HFF-Myc (cell line): ENCODE measurements around the gene TPRN.

ENCODE experiments used
- DNase-seq: peaks from one replicate; pipeline ENCODE4 v3.0.0-alpha.2; 2011; ENCODE audit warnings: low read depth; ENCODE audit errors: extremely low read depth
- H3K4me3 ChIP-seq: replicated peaks from 2 replicates; pipeline ENCODE4 v1.5.1; 2011; ENCODE audit warnings: low read depth, mild to moderate bottlenecking, control low read depth, low read length
- TF ChIP-seq, protein P1 (sequence below): IDR thresholded peaks from 2 replicates; pipeline ENCODE4 v1.5.1; 2012; ENCODE audit warnings: mild to moderate bottlenecking, low read depth, low read length, control low read depth; ENCODE audit errors: missing control alignments

The TPRN gene

DNA sequence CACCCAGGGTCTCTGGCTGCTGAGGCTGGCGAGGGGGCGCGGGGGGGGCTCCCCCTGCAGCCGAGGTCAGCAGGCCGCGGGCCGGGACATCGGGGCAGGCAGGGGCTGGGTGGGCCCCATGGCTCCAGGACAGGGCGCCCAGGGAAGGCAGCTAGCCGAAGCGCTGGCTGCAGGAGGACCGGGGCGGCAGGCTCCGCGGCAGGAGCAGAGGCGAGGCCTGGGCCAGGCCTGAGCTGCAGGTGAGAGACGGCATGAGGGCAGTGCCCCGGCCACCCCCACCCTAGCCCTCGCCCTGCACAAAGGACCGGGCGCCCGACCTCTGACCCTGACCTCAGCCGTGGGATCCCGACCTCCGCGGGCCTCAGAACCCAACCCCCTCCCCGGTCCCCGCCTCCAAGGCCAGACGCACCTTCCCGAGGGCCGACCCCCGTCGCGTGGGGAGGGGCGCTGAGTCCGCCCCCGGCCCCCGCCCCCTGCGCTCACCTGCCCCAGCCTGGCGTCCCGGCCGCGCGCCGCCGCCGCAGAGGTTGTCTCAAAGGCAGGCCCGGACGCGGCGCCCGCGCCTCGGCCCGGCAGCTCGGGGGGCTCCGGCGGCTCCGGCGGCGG, 21.1 kb upstream of the TPRN start:
- TF ChIP-seq, protein P1, sequence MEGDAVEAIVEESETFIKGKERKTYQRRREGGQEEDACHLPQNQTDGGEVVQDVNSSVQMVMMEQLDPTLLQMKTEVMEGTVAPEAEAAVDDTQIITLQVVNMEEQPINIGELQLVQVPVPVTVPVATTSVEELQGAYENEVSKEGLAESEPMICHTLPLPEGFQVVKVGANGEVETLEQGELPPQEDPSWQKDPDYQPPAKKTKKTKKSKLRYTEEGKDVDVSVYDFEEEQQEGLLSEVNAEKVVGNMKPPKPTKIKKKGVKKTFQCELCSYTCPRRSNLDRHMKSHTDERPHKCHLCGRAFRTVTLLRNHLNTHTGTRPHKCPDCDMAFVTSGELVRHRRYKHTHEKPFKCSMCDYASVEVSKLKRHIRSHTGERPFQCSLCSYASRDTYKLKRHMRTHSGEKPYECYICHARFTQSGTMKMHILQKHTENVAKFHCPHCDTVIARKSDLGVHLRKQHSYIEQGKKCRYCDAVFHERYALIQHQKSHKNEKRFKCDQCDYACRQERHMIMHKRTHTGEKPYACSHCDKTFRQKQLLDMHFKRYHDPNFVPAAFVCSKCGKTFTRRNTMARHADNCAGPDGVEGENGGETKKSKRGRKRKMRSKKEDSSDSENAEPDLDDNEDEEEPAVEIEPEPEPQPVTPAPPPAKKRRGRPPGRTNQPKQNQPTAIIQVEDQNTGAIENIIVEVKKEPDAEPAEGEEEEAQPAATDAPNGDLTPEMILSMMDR = no peak
- DNase-seq = no peak
- peak overlapping the region; percentile 13 for H3K4me3 ChIP-seq

DNA sequence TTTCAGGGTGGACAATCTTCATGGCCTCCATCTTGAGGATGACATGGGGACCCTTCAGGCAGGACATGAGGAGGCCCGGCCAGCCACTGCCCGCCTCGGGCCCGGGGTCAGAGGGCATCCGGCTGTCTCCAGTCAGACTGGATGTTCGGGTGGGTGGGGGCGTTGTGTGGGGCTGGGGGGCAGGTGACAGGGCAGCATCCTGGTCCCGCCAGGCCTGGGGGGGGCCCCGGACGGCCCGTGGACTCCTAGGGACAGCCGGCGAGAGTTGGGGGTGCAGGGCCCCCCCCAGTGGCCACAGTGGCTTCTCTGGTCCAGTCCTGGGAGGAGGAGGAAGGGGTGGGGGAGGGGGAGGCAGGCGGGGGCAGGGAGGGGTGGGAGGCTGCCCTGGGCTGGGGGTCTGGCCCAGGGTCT, 20.6 kb upstream of the TPRN start:
- TF ChIP-seq, protein P1 = no peak

DNA sequence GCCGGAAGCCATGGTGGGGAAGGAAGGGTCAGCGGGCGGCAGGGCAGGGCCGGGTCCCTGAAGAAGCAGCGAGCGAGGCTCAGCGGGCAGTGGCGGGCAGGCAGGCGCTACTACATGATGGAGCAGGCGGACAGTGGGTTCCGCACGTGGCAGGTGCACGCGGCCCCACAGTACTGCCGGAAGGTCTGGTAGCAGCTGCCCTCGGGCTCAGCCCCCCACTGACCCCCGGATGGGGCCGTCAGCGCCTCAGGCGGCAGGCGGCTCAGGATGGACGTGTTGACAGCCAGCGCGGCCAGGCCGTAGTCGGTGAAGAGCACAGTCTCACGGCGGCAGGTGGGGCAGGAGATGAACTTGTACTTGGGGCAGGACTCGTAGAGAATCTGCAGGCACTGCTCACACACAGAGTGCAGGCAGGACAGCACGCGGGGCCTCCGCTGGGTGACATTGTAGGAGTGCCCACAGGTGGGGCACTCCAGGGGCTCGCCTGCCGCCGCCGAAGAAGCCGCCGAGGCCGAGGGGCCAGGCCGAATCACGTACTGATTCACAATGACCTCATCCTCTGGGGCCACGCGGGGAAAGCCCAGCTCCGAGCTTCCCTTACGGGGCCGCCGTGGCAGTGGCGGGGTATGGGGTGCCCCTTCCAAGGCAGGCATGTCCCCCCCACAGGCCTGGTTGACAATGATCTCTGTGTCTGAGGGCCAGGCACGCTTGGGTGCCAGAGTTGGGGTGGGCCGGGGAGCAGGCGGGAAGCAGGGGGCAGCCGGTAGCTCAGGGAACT, 20.0 kb upstream of the TPRN start:
- no peak for DNase-seq
- H3K4me3 ChIP-seq = no peak overlapping the region
- TF ChIP-seq, protein P1 = no peak

More for the DNA sequence above, 20.6 kb upstream of the TPRN start:
- no peak for DNase-seq
- H3K4me3 ChIP-seq = no peak overlapping the region

DNA sequence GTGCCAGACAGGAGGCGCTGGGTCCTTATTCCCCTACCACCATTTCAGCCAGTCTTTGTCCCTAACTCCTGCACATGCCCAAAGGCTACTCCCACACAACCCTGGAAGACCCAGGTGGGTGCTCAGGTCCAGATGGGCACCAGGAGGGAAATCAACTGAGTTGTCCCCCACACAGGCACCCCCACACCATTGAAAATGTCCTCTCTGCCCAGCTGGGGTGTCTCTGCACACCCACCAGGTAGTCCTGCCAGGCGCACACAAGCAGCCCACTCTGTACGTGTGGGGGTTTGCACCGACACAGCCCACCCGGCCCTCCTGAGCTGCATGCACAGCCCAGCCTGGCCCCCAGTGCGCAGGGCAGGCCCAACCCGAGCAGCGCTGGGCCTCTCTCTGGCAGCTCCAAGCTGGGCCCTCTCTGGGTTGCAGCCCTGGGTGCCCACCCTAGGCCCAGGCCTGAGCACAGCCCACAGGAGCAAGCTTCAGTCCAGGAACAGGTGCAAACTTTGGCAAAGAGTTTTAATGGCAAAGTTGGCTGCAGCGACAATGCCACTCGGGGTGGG, 19.3 kb upstream of the TPRN start:
- TF ChIP-seq, protein P1 = no peak
- no peak for DNase-seq

DNA sequence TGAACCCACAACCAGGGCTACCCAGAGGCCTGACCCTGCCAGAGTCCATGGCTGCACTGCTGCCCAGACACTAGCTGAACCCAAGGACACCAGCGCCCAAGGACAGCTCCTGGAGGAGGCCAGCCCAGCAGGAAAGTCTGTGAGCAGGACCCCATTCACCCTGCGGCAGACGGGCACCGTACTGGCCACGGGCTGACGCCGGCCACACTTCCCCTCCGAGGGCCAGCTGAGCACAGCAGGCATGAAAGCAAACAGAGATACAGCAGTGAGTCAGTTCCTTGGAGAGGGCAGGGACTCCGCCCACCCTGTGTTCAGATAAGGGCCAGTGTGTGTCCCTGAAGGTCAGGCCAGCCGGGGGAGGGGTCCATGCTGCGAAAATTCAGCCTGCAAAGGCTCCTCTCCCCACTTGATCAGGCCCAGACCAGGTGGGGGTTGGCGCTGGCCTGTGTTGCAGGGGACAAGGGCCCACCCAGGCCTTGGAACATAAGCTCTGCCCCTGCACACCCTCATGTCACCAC, 18.3 kb upstream of the TPRN start:
- H3K4me3 ChIP-seq = no peak overlapping the region
- DNase-seq = no peak
- TF ChIP-seq, protein P1 = no peak

More for the DNA sequence above, 19.3 kb upstream of the TPRN start:
- no peak overlapping the region for H3K4me3 ChIP-seq

DNA sequence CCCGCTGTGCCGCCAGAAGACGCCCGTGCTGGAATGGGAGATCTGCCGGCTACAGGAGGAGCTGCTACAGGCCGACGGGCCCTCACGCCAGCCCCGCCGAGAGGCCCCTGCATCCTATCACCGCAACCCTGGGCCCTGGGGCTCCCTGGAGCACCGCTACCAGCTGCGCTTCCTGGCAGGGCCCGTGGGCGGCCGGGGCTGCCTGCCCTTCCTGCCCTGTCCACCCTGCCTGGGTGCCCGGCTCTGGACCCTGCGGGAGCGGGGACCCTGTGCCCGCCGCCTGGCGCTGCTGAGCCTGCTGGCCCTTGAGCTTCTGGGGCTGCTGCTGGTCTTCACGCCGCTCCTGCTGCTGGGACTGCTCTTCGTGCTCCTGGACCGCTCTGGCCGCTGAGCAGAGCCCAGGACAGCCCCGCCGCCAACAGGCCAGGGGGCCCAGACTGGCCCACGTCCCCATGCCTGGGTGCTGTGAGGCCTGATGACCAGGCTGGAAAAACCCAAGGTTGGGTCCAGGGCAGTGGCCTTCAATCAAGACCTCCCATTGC, 17.7 kb upstream of the TPRN start:
- H3K4me3 ChIP-seq = no peak overlapping the region
- TF ChIP-seq, protein P1 = no peak
- no peak for DNase-seq
